Measurements from ENCODE around the gene TACR1.

Gene TACR1

GRCh38 chr2:75142081-75142480 is 57.2 kb downstream of the TACR1 start:
- DNase-seq, result no peak

GRCh38 chr2:75140288-75140687 is 59.0 kb downstream of the TACR1 start:
- no peak for DNase-seq

GRCh38 chr2:75139171-75139570 is 60.1 kb downstream of the TACR1 start:
- DNase-seq, result no peak

- DNase-seq, result no peak
Measured at GRCh38 chr2:75138528-75138927, 60.8 kb downstream of the TACR1 start.

- DNase-seq, result no peak
Measured at GRCh38 chr2:75135776-75136400, 63.4 kb downstream of the TACR1 start.

GRCh38 chr2:75134860-75135259 is 64.5 kb downstream of the TACR1 start:
- no peak for DNase-seq

- DNase-seq, result no peak
Measured at GRCh38 chr2:75133621-75134570, 65.4 kb downstream of the TACR1 start.

GRCh38 chr2:75130171-75130570 is 69.1 kb downstream of the TACR1 start:
- no peak for DNase-seq

GRCh38 chr2:75123876-75124275 is 75.4 kb downstream of the TACR1 start:
- DNase-seq, result no peak

- DNase-seq, result no peak
Measured at GRCh38 chr2:75113231-75113869, 86.0 kb downstream of the TACR1 start.

GRCh38 chr2:75108937-75109482 is 90.3 kb downstream of the TACR1 start:
- no peak for DNase-seq

GRCh38 chr2:75102011-75102410 is 97.3 kb downstream of the TACR1 start:
- DNase-seq, result no peak

- DNase-seq, result no peak
Measured at GRCh38 chr2:75100801-75101151, 98.5 kb downstream of the TACR1 start.

- no peak for DNase-seq
Measured at GRCh38 chr2:75100011-75100800, 99.1 kb downstream of the TACR1 start.

GRCh38 chr2:75099521-75099922 is 99.8 kb downstream of the TACR1 start:
- DNase-seq, result no peak

GRCh38 chr2:75098856-75099255 is 100.5 kb downstream of the TACR1 start:
- DNase-seq, result no peak

GRCh38 chr2:75097831-75098230 is 101.5 kb downstream of the TACR1 start:
- no peak for DNase-seq

GRCh38 chr2:75094405-75094804 is 104.9 kb downstream of the TACR1 start:
- DNase-seq, result no peak

GRCh38 chr2:75090770-75091515 is 108.4 kb downstream of the TACR1 start:
- DNase-seq, result no peak

GRCh38 chr2:75089471-75089870 is 109.8 kb downstream of the TACR1 start:
- DNase-seq, result no peak

- DNase-seq, result no peak
Measured at GRCh38 chr2:75088791-75089190, 110.5 kb downstream of the TACR1 start.

- no peak for DNase-seq
Measured at GRCh38 chr2:75087736-75088135, 111.6 kb downstream of the TACR1 start.

All from NK-92 treated with Interleukin-12 subunit alpha and Interleukin-12 subunit beta, amount 100 ng/mL, for 24 hours (cell line).